SKM-1 treated with dmso at 0.1 percent for 144 hours (cell line): ENCODE measurements around the gene RPL13A.
A peak's percentile ranks its signal among the peaks of the same experiment; 100 is the strongest.

Experiments used
- DNase-seq: peaks from one replicate; lab custom pipeline; 2025; ENCODE audit not compliant: unreplicated experiment; lab: John Stamatoyannopoulos, UW

Gene RPL13A

DNA sequence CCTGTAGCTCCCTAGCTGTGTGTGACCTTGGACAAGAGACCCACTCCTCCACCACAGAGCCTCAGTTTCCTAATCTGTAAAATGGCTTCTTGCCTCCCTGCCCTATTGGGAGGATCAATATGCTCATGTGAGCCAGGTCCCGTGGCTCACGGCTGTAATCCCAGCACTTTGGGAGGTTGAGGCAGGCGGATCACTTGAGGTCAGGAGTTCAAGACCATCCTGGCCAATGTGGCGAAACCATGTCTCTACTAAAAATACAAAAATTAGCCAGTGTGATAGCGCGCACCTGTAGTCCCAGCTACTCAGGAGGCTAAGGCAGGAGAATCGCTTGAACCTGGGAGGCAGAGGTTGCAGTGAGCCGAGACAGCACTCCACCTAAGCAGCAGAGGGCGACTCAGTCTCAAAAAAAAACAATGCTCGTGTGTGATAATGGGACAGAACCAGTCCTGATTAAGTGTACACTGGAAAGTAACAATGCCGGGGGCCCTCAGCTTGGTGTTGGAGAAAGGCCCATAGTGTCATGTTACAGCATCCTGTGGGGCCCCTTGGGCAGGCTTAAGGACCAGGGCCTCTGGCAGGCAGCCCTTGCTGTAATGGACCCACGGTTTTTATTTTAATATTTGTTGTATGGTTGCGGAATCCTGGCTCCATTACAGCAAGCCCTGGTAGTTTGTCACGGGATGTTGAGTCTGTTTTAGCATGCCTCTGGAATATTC is 15.6 kb downstream of the RPL13A start:
- DNase-seq, result no peak

DNA sequence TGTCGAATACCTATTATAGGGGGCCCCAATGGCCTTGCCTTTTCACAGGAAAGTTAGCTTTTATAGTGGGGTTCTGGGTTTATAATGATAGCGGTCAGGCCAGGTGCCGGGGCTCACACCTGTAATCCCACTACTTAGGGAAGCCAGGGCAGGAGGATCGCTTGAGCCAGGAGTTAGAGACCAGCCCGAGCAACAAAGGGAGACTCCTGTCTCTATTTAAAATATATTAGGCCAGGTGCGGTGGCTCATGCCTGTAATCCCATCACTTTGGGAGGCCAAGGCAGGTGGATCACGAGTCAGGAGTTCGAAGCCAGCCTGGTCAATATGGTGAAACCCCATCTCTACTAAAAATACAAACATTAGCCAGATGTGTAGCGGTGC is 16.2 kb downstream of the RPL13A start:
- DNase-seq, result no peak

DNA sequence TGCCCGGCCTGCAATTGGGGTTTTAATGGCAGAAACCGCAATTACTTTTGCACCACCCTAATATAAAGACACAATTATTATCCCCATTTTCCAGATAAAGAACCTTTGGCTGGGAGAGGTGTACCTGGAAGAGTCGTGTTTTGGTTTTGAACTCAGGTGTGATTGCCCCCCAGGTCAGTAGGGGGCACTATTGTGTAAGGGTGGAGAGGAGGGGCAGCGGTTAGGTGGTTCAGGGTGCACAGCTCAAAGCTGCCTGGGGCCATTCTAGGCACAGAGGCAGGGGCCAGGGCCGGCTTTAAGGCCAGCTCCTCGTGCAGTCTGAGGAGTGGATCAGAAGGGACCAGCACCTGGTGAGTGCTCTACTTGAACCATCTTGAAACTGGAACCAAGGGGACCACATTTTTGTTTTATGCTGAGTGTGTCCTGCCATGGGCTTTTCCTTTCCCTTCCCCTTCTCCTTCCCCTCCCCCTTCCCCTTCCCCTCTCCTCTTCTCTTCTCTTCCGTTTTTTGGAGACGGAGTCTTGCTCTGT is 19.2 kb downstream of the RPL13A start:
- peak; percentile 51 for DNase-seq

DNA sequence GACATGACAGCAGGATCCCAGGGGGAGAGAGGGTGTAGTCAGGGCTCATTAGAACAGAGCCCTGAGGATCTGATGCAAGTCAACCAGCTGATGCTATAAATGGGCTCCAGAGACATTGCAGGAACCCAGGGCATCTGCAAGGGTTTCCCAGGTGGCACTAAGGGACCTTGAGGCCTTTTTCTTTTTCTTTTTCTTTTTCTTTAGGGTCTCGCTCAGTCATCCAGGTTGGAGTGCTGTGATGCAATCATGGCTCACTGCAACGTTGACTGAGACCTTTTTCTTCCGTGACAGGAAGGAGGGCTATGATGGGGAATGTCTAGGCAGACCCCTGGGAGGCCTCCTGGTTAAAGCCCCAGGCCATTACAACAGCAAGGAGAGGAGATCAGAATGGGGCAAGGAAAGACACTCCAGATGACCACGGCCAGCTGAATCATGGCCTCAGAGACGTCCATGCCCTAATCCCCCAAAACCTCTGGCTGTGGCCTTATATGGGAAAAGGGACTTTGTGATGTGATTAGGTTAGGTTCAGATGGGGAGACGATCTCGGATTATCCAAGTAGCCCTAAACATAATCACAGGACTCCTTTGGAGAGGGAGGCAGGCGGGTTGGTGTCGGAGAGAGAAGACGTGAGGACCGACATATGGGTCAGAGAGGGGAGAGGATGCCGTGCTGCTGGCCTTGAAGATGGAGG is 20.5 kb downstream of the RPL13A start:
- DNase-seq, result no peak

DNA sequence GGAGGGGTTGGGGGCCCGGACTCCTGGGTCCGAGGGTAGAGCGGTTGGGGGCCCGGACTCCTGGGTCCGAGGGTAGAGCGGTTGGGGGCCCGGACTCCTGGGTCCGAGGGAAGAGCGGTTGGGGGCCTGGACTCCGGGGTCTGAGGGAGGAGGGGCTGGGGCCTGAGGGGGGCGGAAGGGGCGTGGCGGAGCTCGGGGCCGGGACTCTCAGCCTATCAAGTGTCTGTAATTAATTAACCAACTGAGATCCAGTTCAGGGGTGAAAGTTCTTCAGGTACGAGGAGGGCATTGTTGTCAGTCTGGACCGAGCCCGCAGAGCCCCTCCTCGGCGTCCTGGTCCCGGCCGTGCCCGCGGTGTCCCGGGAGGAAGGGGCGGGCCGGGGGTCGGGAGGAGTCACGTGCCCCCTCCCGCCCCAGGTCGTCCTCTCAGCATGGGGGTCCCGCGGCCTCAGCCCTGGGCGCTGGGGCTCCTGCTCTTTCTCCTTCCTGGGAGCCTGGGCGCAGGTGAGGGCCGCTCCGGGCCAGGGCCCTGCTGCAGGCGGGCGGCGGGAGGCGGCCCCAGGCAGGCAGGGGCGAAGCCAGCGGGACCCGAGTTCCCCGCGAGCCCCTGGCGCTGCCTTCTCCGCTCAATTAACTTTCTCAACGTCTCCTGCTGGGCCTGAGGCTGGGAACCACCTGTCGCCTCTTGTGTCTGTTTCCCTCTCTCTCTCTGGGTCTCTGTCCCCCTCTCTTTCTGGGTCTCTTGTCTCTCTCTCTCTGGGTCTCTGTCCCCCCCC is 25.8 kb downstream of the RPL13A start:
- no peak for DNase-seq

DNA sequence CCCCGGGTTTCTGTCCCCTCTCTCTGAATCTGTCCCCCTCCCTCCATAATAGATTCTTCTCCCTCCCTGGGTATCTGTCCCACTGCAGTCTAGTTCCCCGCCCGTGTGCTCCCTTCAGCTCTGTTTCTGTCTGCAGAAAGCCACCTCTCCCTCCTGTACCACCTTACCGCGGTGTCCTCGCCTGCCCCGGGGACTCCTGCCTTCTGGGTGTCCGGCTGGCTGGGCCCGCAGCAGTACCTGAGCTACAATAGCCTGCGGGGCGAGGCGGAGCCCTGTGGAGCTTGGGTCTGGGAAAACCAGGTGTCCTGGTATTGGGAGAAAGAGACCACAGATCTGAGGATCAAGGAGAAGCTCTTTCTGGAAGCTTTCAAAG is 26.3 kb downstream of the RPL13A start:
- no peak for DNase-seq

DNA sequence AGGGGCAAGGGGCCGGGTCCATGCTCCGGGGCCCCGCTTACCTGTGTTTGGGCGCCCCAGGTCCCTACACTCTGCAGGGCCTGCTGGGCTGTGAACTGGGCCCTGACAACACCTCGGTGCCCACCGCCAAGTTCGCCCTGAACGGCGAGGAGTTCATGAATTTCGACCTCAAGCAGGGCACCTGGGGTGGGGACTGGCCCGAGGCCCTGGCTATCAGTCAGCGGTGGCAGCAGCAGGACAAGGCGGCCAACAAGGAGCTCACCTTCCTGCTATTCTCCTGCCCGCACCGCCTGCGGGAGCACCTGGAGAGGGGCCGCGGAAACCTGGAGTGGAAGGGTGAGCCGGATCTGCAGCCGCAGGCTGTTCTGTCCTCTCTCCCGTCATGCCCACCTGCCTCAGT is 26.7 kb downstream of the RPL13A start:
- DNase-seq, result no peak

DNA sequence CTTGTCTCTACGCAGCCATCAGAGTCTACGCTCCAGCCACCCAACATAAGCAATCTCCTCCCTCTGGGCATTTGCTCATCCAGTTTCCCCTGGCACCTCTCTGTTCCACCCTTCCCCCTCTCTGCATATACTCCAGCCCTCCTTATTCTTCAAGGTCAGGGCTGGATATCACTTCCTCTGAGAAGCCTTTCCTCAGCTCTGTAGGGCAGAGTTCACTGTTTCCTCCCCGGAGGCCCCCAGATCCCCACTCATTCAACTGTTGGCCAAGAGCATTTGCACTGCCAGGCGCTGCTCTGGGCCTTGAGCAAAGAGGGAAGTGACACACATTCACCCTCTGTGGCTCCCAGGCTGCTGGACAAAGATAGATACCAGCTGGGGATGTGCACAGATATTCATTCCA is 28.4 kb downstream of the RPL13A start:
- peak; percentile 85 for DNase-seq

DNA sequence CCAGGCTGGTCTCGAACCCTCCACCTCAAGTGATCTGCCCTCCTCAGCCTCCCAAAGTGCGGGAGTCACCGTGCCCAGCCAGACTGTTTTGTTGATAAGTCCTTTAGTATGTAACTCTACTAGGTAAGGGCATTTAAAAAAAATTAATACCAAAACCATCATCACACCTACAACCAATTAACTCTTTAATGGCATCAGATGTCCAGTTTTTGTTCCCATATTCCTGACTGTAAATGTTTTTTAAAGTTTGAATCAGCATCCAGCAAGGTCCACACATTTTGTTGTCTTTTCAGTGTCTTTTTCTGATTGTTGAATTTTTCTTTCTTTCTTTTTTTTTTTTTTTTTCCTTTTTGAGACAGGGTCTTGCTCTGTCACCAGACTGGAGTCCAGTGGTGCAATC is 30.6 kb downstream of the RPL13A start:
- no peak for DNase-seq

DNA sequence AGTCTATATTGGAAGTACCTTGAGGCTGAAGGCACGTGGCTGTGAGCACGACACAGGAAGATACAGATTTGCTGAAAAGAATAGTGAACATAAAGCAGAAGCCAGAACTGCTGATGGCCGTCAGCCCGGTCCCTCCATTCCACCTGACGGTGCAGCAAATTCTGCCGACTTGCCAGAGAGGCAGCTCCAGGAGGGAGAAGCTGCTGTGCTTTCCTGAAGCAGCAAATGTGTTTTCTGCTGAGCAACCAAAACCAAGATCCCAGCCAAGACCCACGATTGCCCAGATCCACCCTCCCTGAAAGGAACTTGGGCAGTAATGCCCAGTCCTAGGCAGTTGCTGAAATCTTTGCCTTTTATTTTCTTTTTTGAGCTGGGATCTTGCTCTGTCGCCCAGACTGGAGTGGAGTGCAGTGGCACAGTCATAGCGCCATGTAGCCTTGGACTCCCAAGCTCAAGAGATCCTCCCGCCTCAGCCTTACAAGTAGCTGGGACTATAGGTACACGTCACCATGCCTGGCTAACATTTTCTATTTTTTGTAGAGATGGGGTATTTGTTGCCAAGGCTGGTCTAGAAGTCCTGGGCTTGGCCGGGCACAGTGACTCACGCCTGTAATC is 33.4 kb downstream of the RPL13A start:
- no peak for DNase-seq

DNA sequence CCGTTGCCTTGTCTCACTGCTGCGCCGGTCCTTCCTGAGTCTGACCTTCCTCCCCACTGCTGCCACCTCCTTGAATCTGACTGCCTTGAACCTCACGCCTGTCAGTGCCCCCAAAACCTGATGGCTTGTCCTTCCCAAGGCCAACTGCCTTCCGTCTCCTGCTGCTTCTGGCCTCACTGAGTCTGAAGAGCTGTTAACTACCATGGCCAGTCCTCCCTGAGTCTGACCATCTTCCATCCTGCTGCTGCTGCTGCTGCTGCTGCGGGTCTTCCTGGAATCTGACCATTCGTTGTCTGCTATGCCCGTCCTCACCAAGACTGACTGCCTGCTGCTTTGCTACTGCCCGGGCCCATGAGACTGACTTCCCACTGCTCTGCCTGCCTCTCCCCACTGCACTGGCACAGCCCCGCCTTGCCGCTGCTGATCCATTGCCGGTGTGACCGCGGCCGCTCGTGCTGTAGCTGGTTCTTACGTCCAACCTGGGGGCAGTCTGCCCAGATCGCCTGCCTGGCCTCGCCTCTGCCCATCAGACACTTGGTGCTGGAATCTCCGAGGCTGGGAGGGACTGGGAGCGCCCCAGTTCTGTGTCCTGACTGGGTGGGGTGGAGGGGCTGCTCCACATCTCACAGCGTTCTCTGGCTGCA is 37.5 kb downstream of the RPL13A start:
- no peak for DNase-seq

DNA sequence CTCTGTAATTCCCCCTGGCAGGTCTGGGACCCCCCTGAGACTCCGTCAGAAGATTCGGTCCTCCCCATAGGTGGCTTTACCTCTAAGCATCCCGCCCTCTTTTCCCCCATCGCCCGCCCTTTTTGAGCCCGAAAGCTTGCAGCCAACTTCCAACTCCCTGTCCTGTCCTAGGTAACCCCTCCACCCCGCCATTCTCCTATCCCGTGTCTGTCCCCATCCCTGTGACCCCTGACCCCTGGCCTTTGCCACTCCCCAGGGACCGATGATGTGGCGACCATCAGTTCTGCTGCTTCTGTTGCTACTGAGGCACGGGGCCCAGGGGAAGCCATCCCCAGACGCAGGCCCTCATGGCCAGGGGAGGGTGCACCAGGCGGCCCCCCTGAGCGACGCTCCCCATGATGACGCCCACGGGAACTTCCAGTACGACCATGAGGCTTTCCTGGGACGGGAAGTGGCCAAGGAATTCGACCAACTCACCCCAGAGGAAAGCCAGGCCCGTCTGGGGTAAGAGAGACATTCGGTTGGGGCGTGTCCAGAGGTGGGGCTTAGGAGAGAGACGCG is 40.9 kb downstream of the RPL13A start:
- DNase-seq, result no peak

DNA sequence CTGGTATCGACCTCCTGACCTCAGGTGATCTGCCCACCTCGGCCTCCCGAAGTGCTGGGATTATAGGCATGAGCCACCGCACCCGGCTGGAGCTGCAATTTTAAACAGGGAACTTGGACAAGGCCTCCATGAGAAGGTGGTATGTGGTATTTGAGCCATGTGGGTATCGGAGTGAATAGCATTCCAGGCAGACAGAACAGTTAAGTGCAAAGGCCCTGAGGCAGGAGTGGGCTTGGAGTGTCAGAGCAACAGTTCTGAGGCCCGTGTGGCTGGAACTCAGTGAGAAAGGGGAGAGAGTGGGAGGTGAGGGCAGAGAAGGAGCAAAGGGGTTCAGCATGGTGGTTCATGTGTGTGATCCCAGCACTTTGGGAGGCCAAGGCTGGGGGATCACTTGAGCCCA is 43.3 kb downstream of the RPL13A start:
- DNase-seq, result no peak

DNA sequence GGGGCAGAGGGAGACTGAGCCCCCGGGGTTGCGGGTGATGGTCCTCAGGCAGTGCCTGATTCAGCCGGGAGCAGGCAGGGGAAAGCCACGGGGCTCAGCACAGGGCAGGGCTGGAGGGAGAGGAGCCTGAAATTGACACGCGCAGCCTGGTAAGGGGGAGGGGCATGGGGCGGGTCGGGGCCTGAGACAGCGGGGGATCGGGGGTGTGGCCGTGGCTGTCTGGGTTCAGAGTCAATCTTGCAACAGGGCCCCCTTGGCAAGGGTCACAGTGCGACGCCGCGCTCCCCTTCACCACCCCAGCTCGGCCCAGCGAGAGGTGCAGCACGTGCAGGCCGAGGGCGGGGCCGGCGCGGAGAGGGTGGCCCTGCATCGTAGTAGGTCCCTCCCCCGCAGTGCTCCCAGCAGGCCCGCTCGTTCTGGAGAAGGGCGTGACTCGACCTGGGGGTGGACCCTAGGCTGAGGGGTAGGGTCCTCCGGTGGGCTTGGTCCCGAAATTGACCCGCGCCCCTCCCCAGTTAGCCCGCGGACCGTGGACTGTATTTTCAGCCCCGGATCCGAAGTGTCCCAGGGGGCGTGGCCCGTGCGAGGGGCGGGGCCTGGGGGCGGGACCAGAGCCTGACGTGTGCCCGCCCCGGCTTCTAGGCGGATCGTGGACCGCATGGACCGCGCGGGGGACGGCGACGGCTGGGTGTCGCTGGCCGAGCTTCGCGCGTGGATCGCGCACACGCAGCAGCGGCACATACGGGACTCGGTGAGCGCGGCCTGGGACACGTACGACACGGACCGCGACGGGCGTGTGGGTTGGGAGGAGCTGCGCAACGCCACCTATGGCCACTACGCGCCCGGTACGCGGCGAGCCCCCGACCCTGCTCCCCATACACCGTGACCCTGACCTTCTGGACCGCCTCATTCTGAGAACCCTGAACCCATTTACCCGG is 46.4 kb downstream of the RPL13A start:
- no peak for DNase-seq

DNA sequence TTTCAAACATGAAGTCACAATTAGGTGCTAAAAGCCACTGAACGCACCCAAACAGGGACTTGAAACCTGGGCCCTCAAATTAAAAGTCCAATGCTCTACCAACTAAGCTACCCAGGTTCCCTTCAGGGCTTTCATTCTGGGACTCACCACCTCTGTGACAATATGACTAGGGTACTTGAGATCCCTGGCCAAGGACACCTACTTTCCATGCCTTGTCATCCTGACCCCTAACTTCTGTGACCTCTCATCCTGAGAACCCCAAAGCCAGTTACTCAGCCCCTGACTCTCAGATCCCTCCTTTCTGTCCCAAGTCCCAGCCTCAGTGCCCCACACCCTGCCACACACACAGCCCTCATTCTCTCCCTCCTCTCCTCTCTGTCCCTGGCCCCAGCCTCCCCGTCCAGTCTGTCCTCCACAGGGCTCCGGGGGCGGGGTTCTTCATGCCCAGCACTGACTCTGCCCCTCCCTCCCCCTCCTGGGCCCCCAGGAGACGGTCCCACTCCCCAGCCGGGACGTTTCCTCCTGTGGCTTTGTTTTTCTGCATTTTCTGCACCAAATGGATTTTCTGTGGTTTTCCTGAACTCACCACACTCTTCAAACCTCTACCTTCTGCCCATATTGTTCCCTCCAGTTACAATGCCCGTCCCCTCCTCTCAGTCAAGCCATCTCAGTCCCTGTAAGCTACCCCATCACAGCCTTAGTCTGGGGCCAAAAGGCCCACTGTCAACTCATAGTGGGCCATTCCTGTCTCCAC is 47.4 kb downstream of the RPL13A start:
- DNase-seq, result no peak

DNA sequence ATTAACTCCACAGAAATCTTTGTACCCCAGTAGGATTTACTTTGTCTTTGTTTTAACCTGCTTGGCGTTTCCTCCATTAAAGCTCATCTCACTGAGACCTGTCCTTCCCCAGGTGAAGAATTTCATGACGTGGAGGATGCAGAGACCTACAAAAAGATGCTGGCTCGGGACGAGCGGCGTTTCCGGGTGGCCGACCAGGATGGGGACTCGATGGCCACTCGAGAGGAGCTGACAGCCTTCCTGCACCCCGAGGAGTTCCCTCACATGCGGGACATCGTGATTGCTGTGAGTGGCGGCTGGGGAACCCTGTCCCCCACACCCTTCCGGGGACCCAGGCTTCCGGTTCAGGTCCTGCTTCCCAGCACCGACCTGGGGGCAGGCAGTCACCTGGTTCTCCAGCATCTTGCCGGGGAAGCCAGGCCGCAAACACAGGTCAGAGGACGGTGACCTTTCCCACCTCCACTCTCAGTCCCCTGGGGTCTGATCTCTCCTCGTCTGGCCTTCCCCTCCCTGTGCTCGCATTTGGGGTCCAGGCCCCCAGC is 49.6 kb downstream of the RPL13A start:
- no peak for DNase-seq

DNA sequence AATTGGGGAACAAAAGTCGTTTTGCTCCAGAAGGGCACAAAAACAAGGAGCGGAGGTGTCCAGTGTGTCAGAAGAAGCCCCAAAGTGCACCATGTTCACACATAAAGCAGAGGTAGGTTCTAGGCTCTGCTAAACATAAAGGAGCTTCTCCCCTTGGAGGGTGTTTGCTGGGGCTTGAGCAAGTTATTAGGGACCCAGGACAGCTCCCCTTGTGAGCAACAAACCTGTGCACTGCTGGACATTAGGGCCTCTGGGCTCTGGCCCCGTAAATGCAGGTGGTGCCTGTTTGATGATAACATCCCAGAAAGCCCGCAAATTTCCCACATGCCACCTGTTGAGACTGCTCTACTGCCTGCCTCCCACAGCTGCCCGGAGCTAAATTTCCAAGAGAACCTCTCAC is 51.2 kb downstream of the RPL13A start:
- DNase-seq, result no peak

DNA sequence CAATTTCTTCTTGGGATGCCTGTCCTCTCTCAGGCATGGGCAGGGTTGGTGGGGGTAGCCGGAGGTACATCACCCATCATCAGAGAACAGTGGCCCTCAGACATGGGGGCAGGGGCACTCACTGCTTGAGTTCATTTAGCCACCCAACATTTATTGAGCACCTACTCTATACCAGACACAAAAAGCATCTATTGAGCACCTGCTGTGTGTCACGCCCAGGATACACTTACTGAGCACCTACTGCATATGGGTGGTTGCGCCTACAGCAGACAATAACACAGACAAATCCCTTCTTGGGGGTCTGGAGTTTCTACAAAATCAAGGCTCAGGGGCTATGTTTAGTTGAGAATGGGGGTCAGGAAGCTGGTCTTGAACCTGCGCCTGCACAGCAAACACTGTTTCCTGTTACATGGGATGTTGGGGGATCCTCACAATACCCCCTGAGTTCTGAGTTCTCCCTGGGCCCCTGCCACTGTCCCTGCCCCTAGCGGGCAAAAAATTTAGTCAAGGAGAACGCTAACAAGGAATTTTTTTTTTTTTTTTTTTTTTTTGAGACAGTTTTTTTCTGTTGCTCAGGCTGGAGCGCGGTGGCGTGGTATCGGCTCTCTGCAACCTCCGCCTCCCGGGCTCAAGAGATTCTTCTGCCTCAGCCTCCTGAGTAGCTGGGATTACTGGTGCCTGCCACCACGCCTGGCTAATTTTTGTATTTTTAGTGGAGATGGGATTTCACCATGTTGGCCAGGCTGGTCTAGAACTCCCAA is 52.0 kb downstream of the RPL13A start:
- DNase-seq, result no peak
